ENCODE data around the gene RNF157.

RNF157 gene

GRCh38 chr17:76153202-76153601, 87.1 kb downstream of the RNF157 start:
- TF ChIP-seq KLF17 (tag by site-specific recombination; IDR thresholded peaks at IDR 0.05) = no peak
- no peak for TF ChIP-seq ZNF157 (tag by site-specific recombination; IDR thresholded peaks at IDR 0.05)
- TF ChIP-seq ZNF202 (tag by site-specific recombination; IDR thresholded peaks at IDR 0.05; ENCODE audit: borderline replicate concordance) = no peak
- POLR2A ChIA-PET = no interaction called here
- Histone ChIP-seq H3K27ac (ENCODE audit: extremely low read depth, low read depth, low read length) (no peak overlapping the region), H3K9me3 (ENCODE audit: control insufficient read depth, insufficient read depth, low read depth, low read length) (no peaks in the 10 kb centered on the region), H3K4me1 (ENCODE audit: control insufficient read depth, insufficient read depth, low read length) (no peaks in the 10 kb centered on the region), H3K4me3 (ENCODE audit: low read depth, low read length) (no peak overlapping the region), H3K36me3 (ENCODE audit: control insufficient read depth in 2 of 2, insufficient read depth in 1 of 2, low read length in 2 of 2) (peaks cover 0 to 59% of the 10 kb centered on the region in 2 experiments; a peak in 2 of 3 replicates)
- CTCF ChIA-PET = interaction anchor here (0.6 to 5.4 kb wide), 12 partner anchors 13 to 353 kb away, joined by 3 to 30 read pairs (median 3); no protein-coding TSS in a partner anchor

GRCh38 chr17:76152591-76152990, 87.7 kb downstream of the RNF157 start:
- Histone ChIP-seq H3K4me3 (ENCODE audit: low read depth, low read length) (no peak overlapping the region), H3K9me3 (ENCODE audit: control insufficient read depth, insufficient read depth, low read depth, low read length) (no peaks in the 10 kb centered on the region), H3K27ac (ENCODE audit: extremely low read depth, low read depth, low read length) (no peak overlapping the region), H3K36me3 (ENCODE audit: control insufficient read depth in 2 of 2, insufficient read depth in 1 of 2, low read length in 2 of 2) (peaks cover 0 to 53% of the 10 kb centered on the region in 2 experiments; a peak in 2 of 3 replicates), H3K4me1 (ENCODE audit: control insufficient read depth, insufficient read depth, low read length) (no peaks in the 10 kb centered on the region)
- ChIA-PET CTCF (interaction anchor here (0.6 to 5.4 kb wide), 13 partner anchors 14 to 353 kb away, joined by 3 to 30 read pairs (median 3); no protein-coding TSS in a partner anchor), POLR2A (no interaction called here)
- TF ChIP-seq TCF7L2 (IDR thresholded peaks at IDR 0.05; ENCODE audit: borderline replicate concordance, low read depth, low read length) (no peak), ZNF664 (tag by site-specific recombination; IDR thresholded peaks at IDR 0.05) (no peak), GLIS2 (tag by site-specific recombination; IDR thresholded peaks at IDR 0.05) (no peak), ZNF692 (tag by site-specific recombination; IDR thresholded peaks at IDR 0.05) (no peak), ZNF362 (tag by site-specific recombination; IDR thresholded peaks at IDR 0.05) (no peak), BCL11A (tag by site-specific recombination; IDR thresholded peaks at IDR 0.05; ENCODE audit: low read depth) (no peak), ZNF449 (tag by site-specific recombination; IDR thresholded peaks at IDR 0.05) (no peak), ZNF624 (tag by site-specific recombination; IDR thresholded peaks at IDR 0.05) (no peak), ZNF37A (tag by site-specific recombination; IDR thresholded peaks at IDR 0.05) (no peak), ZNF366 (tag by site-specific recombination; conservative IDR thresholded peaks at IDR 0.05) (no peak), ZNF677 (tag by site-specific recombination; IDR thresholded peaks at IDR 0.05) (no peak), SP3 (tag by site-specific recombination; IDR thresholded peaks at IDR 0.05) (no peak), ZNF510 (tag by site-specific recombination; IDR thresholded peaks at IDR 0.05; ENCODE audit: insufficient replicate concordance) (no peak), ZNF140 (tag by site-specific recombination; IDR thresholded peaks at IDR 0.05) (no peak), YY2 (tag by site-specific recombination; IDR thresholded peaks at IDR 0.05) (no peak), ZSCAN30 (tag by site-specific recombination; IDR thresholded peaks at IDR 0.05) (no peak), ZNF530 (tag by site-specific recombination; IDR thresholded peaks at IDR 0.05; ENCODE audit: low read depth) (no peak), ZNF704 (tag by site-specific recombination; IDR thresholded peaks at IDR 0.05) (no peak), ZNF341 (tag by site-specific recombination; IDR thresholded peaks at IDR 0.05; ENCODE audit: low read depth) (no peak)

All from HEK293 (cell line).